ENCODE measurements around the gene GPR45. TPM values are rescaled to one million over a fixed set of nuclear protein-coding genes. Genes with fewer than 3 reads are reported as not detected.

GPR45 gene
- total and polyA plus RNA-seq, 2 of the 13 experiments (the other 11 are each of a cell fraction or from before 2014, with no cell fraction given) = not detected

DNA sequence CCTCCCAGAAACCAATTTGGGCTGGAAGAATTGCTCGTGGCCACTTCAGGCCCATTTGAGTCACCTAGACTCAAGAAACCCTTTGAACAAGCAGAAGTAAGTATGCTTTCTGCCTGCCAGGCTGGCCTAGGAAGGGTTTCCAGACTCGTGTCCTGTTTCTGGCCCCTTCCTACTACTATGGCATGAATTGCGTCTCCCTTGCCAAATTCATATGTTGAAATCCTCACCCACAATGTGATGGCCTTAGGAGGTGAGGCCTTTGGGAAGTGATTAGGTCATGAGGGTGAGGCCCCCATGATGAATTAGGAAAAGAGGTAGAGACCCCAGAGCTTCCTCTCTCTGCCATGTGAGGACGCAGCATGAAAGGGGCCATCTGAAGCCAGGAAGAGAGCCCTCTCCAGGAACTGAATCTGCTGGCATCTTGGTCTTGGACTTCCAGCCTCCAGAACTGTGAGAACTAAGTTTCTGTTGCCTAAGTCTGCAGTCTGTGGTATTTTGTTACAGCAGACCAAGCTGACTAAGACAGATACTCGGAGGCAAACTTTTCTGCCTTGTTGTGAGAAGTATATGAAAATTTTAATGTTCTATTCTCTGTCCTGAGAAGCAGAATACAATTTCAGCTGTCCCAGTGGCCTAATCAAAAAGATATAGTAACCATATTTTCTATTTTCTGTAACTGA is 13.1 kb downstream of the GPR45 start:
- BruUV-seq (replicated peaks) = no TSS peak
- no peak for ATAC-seq
- ChIA-PET POLR2A (no interaction called here), CTCF (ENCODE audit: low intra/inter-chr PET ratio, low total read pairs) (no interaction called here)
- WGBS (ENCODE audit: low lambda C conversion rate) = 46% methylated on average over 5 of the region's 5 CpGs
- Histone ChIP-seq H3K79me2 (ENCODE audit: insufficient read depth, low read length) (no peaks in the 10 kb centered on the region), H3K36me3 (replicated peaks in 1 of 2; ENCODE audit: control insufficient read depth in 1 of 2, insufficient read depth in 2 of 2, low read length in 2 of 2) (no peaks in the 10 kb centered on the region), H3K9me3 (ENCODE audit: low read length) (no peaks in the 10 kb centered on the region), H3K9ac (ENCODE audit: insufficient read depth, low read depth, low read length) (no peak overlapping the region), H4K20me1 (ENCODE audit: insufficient read depth, low read length) (no peaks in the 10 kb centered on the region), H3K4me3 (replicated peaks in 1 of 3; ENCODE audit: insufficient read depth in 1 of 3, low read depth in 2 of 3, low read length in 3 of 3) (no peak overlapping the region), H3K27me3 (ENCODE audit: control insufficient read depth in 1 of 2, insufficient read depth in 2 of 2, low read length in 2 of 2) (0 out of 5 replicates have a peak, but pooled peaks cover 0 to 6% of the 10 kb centered on the region in 2 experiments), H3K4me1 (ENCODE audit: insufficient read depth, low read length) (no peaks in the 10 kb centered on the region), H3K4me2 (ENCODE audit: low read depth, low read length) (no peak overlapping the region), H3K27ac (ENCODE audit: extremely low read length, insufficient read depth, low read length) (no peak overlapping the region), H2AFZ (ENCODE audit: low read length) (no peak overlapping the region)
- no peak for DNase-seq (ENCODE audit: low spot score)
- no peak for FAIRE-seq
- TF ChIP-seq FLYWCH1 (CRISPR knock-in tag; IDR thresholded peaks at IDR 0.05) = no peak
- TF ChIP-seq, protein P1, sequence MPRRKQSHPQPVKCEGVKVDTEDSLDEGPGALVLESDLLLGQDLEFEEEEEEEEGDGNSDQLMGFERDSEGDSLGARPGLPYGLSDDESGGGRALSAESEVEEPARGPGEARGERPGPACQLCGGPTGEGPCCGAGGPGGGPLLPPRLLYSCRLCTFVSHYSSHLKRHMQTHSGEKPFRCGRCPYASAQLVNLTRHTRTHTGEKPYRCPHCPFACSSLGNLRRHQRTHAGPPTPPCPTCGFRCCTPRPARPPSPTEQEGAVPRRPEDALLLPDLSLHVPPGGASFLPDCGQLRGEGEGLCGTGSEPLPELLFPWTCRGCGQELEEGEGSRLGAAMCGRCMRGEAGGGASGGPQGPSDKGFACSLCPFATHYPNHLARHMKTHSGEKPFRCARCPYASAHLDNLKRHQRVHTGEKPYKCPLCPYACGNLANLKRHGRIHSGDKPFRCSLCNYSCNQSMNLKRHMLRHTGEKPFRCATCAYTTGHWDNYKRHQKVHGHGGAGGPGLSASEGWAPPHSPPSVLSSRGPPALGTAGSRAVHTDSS (CRISPR knock-in tag; conservative IDR thresholded peaks at IDR 0.05) = no peak
- TF ChIP-seq, protein P2, sequence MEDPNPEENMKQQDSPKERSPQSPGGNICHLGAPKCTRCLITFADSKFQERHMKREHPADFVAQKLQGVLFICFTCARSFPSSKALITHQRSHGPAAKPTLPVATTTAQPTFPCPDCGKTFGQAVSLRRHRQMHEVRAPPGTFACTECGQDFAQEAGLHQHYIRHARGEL (CRISPR knock-in tag; IDR thresholded peaks at IDR 0.05) = no peak
- TF ChIP-seq, protein P3, sequence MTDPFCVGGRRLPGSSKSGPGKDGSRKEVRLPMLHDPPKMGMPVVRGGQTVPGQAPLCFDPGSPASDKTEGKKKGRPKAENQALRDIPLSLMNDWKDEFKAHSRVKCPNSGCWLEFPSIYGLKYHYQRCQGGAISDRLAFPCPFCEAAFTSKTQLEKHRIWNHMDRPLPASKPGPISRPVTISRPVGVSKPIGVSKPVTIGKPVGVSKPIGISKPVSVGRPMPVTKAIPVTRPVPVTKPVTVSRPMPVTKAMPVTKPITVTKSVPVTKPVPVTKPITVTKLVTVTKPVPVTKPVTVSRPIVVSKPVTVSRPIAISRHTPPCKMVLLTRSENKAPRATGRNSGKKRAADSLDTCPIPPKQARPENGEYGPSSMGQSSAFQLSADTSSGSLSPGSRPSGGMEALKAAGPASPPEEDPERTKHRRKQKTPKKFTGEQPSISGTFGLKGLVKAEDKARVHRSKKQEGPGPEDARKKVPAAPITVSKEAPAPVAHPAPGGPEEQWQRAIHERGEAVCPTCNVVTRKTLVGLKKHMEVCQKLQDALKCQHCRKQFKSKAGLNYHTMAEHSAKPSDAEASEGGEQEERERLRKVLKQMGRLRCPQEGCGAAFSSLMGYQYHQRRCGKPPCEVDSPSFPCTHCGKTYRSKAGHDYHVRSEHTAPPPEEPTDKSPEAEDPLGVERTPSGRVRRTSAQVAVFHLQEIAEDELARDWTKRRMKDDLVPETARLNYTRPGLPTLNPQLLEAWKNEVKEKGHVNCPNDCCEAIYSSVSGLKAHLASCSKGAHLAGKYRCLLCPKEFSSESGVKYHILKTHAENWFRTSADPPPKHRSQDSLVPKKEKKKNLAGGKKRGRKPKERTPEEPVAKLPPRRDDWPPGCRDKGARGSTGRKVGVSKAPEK (CRISPR knock-in tag; IDR thresholded peaks at IDR 0.05; ENCODE audit: borderline replicate concordance) = no peak
- TF ChIP-seq NR2F6 (IDR thresholded peaks at IDR 0.05) = no peak
- TF ChIP-seq NR2F6 (CRISPR knock-in tag; IDR thresholded peaks at IDR 0.05) = no peak
- in situ Hi-C loops (cut with HindIII; ENCODE audit: extremely low pct_ligation_motif_present, low pct_unique_long_range_greater_than_20kb) (no loop called here), intact Hi-C loops (cut with micrococcal nuclease; ENCODE audit: unreplicated experiment) (no loop called here)
